Effector memory CD8-positive, alpha-beta T cell (primary cell): ENCODE data around the gene ME1.

Experiments
- ATAC-seq: fragments of 150-1000 bp; cut with Tn5 transposase; replicated peaks from 2 replicates; pipeline ENCODE4 v1.10.0; 2021; ENCODE audit warnings: mild to moderate bottlenecking, moderate library complexity
- DNase-seq, 3 experiments: peaks; one replicate each; pipeline ENCODE4 v3.0.0; 2021
- H3K27ac Mint-ChIP-seq, 2 donors: one replicate each; pipeline ENCODE4 v1.8.0; 2022; ENCODE audit warnings: mild to moderate bottlenecking in 2 of 2, mixed read lengths in 2 of 2, moderate library complexity in 2 of 2
- H3K27me3 Mint-ChIP-seq, 2 donors: one replicate each; pipeline ENCODE4 v1.8.0; 2022; ENCODE audit warnings: mixed read lengths in 2 of 2
- H3K36me3 Mint-ChIP-seq: one replicate; pipeline ENCODE4 v1.8.0; 2022; ENCODE audit warnings: mild to moderate bottlenecking, moderate library complexity, mixed read lengths; ENCODE audit not compliant: insufficient read depth
- H3K4me1 Mint-ChIP-seq, 2 donors: one replicate each; pipeline ENCODE4 v1.8.0; 2022; ENCODE audit warnings: low read depth in 2 of 2, mixed read lengths in 2 of 2
- H3K4me3 Mint-ChIP-seq, 2 donors: one replicate each; pipeline ENCODE4 v1.8.0; 2022; ENCODE audit warnings: mild to moderate bottlenecking in 2 of 2, mixed read lengths in 2 of 2, moderate library complexity in 2 of 2
- H3K9me3 Mint-ChIP-seq, 2 donors: one replicate each; pipeline ENCODE4 v1.8.0; 2022; ENCODE audit warnings: mixed read lengths in 2 of 2

Gene ME1

DNA sequence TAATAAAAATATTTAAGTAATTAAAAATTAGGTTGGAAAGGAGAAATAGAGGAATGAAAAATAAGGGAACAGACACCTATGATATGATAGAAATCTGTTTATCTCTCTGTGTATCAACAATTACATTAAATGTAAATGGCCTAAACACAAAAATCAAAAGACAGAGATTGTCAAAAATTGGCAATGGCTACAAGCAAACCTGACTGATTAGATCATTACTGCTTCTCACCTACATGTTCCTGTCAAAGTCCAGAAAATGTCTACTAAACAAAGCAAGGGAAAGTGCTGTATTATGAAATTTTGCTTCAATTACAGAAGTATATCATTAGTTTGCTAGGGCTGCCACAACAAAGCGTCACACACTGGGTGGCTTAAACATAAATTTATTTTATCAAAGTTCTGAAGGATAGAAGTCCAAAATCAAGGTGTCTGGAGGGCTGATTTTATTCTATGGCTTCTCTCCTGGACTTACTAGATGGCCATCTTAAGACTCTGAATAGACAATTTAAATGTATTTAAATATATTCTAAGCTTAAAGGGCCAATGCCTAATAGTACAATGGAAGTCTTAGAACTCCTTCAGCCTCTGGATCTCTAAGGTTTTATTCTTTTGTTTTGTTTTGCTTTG lies 6.3 kb downstream of the ME1 start:
- Mint-ChIP-seq H3K4me3 (no peak overlapping the region), H3K4me1 (no peaks in the 10 kb centered on the region), H3K9me3 (peaks cover 0 to 9% of the 10 kb centered on the region in 2 donors), H3K27ac (no peak overlapping the region), H3K27me3 (peaks cover 0 to under 1% of the 10 kb centered on the region in 2 donors), H3K36me3 (peaks cover 4% of the 10 kb centered on the region)
- ATAC-seq, result no peak
- DNase-seq, result no peak

- H3K4me1 Mint-ChIP-seq, result no peaks in the 10 kb centered on the region
- no peaks in the 10 kb centered on the region for H3K27me3 Mint-ChIP-seq
- H3K27ac Mint-ChIP-seq, result no peak overlapping the region
- peaks cover 4% of the 10 kb centered on the region for H3K36me3 Mint-ChIP-seq
- DNase-seq, result no peak
- ATAC-seq, result peak; percentile 41
- H3K9me3 Mint-ChIP-seq, result peaks cover 0 to 7% of the 10 kb centered on the region in 2 donors
- H3K4me3 Mint-ChIP-seq, result no peak overlapping the region
Observed at GRCh38 chr6:83417880-83418663, 12.8 kb downstream of the ME1 start.

- Mint-ChIP-seq H3K36me3 (no peaks in the 10 kb centered on the region), H3K27me3 (no peaks in the 10 kb centered on the region), H3K4me3 (no peak overlapping the region), H3K27ac (no peak overlapping the region), H3K9me3 (no peaks in the 10 kb centered on the region), H3K4me1 (no peaks in the 10 kb centered on the region)
- ATAC-seq (no peak), DNase-seq (no peak)
Observed at GRCh38 chr6:83413068-83413467, 17.8 kb downstream of the ME1 start.

GRCh38 chr6:83411731-83412130 lies 19.1 kb downstream of the ME1 start:
- H3K27ac Mint-ChIP-seq, result no peak overlapping the region
- no peaks in the 10 kb centered on the region for H3K4me1 Mint-ChIP-seq
- H3K27me3 Mint-ChIP-seq, result no peaks in the 10 kb centered on the region
- ATAC-seq (no peak), DNase-seq (no peak)
- H3K9me3 Mint-ChIP-seq, result no peaks in the 10 kb centered on the region
- H3K36me3 Mint-ChIP-seq, result no peaks in the 10 kb centered on the region
- no peak overlapping the region for H3K4me3 Mint-ChIP-seq

DNA sequence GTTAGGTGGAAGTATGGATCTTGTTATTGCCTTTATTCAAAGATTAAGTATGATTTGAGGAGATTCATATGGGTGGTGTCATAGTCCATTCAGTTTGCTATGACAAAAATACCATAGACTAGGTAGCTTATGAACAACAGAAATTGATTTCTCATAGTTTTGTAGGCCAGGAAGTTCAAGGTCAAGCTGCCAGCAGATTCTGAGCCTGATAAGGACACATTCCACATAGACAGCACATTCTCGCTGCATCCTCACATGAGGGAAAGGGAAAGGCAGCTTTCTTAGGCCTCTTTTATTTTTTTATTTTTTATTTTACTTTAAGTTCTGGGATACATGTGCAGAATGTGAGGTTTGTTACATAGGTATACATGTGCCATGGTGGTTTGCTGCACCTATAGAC lies 27.7 kb downstream of the ME1 start:
- Mint-ChIP-seq H3K27me3 (no peaks in the 10 kb centered on the region), H3K27ac (no peak overlapping the region), H3K4me3 (no peak overlapping the region), H3K36me3 (no peaks in the 10 kb centered on the region), H3K4me1 (no peaks in the 10 kb centered on the region), H3K9me3 (peaks cover 7 to 12% of the 10 kb centered on the region in 2 donors)
- ATAC-seq, result no peak
- DNase-seq, result no peak

DNA sequence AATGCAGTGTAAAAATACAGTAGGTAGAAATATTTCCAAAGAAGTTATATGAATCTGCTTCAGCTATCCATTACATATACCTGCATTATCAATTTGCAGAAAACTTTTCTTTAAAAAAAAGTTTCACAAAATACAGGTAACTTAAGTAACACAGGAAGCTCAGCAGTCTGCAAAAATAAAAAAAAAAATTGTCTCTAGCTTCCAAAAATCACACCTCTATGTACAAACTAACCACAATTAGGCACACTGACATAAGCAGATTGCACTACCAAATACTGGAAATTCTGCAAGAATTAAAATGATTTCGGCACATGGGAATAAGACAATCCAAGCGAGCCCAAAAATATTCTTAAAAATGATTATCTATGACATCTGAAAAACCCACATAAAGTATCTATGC lies 41.2 kb downstream of the ME1 start:
- Mint-ChIP-seq H3K27ac (no peak overlapping the region), H3K4me3 (peak overlapping the region in 1 of 2 donors; percentile 17), H3K9me3 (no peaks in the 10 kb centered on the region), H3K4me1 (peaks cover 0 to 9% of the 10 kb centered on the region in 2 donors), H3K27me3 (no peaks in the 10 kb centered on the region), H3K36me3 (no peaks in the 10 kb centered on the region)
- peak; percentile 87 for ATAC-seq
- no peak for DNase-seq

DNA sequence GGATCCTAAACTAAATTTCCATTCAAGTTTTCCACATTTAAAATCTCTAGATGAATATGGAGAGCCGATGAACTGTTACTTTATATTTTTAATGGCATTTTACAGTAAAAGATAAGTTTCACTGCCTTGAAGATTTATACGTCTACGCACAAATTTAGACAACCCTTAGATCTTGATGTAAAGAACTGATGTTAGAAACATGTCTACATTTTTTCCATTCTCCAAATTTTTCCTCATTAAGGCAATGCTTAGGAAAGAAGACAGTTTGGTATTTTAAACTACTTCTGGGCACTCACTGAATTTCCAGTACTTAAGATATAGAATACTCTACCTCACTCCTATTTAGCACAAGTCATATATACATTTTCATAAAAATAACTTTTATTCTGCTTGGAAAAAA lies 45.4 kb downstream of the ME1 start:
- Mint-ChIP-seq H3K27ac (peak overlapping the region in 1 of 2 donors; percentile 28), H3K9me3 (no peaks in the 10 kb centered on the region), H3K36me3 (no peaks in the 10 kb centered on the region), H3K4me1 (peaks cover 0 to 6% of the 10 kb centered on the region in 2 donors), H3K4me3 (no peak overlapping the region), H3K27me3 (no peaks in the 10 kb centered on the region)
- DNase-seq, result no peak
- no peak for ATAC-seq

- DNase-seq, result no peak
- Mint-ChIP-seq H3K4me3 (peak overlapping the region in 1 of 2 donors; percentile 36), H3K27me3 (no peaks in the 10 kb centered on the region), H3K36me3 (no peaks in the 10 kb centered on the region), H3K4me1 (peaks cover 0 to 6% of the 10 kb centered on the region in 2 donors), H3K27ac (peak overlapping the region in 1 of 2 donors; percentile 28), H3K9me3 (no peaks in the 10 kb centered on the region)
- peak; percentile 57 for ATAC-seq
Observed at GRCh38 chr6:83384751-83385150, 46.1 kb downstream of the ME1 start.

DNA sequence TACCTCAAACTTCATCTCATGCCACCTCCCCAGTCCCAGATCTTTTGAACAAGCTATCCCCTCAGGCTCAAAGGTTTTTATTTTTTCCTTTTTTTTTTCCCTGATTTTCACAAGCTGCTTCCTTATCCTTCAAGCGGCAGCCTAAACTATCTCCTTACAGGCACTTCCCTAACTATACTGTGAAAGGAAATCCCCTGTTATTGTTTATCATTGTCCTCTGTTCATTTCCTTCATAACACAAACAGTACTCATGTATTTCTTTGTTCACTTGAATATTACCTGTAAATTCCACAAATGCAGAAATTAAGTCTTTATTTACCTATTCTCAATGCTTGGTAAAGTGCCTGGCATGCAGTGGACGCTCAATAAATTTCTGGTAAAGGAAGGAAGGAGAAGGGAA lies 48.9 kb downstream of the ME1 start:
- DNase-seq (no peak), ATAC-seq (no peak)
- H3K4me3 Mint-ChIP-seq, result no peak overlapping the region

GRCh38 chr6:83378621-83379388 lies 52.0 kb downstream of the ME1 start:
- Mint-ChIP-seq H3K9me3 (no peaks in the 10 kb centered on the region), H3K27me3 (no peaks in the 10 kb centered on the region), H3K4me1 (no peaks in the 10 kb centered on the region), H3K27ac (no peak overlapping the region), H3K4me3 (no peak overlapping the region), H3K36me3 (no peaks in the 10 kb centered on the region)
- no peak for ATAC-seq
- no peak for DNase-seq

More for the DNA sequence above, 48.9 kb downstream of the ME1 start:
- H3K9me3 Mint-ChIP-seq, result no peaks in the 10 kb centered on the region
- H3K4me1 Mint-ChIP-seq, result peaks cover 0 to 6% of the 10 kb centered on the region in 2 donors
- no peaks in the 10 kb centered on the region for H3K27me3 Mint-ChIP-seq
- H3K27ac Mint-ChIP-seq, result no peak overlapping the region
- no peaks in the 10 kb centered on the region for H3K36me3 Mint-ChIP-seq

DNA sequence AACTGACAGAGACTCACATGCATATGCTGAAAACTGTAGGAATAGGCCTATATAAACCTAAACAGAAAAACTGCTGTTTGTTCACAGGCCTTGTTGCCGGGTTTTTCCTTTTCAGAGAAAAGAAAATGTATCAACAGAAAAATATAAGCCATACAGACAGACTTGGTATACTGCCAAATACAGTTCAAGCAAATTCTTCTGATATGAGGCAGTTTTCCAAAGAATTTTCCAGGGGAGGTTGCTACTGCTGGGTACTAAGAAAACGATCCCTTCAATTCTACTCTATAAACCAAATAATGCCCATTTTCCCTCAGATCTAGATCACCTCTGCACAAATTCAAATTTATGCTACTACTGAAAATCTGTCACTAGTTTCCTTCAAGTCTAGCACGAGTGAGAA lies 59.4 kb downstream of the ME1 start:
- H3K4me1 Mint-ChIP-seq, result no peaks in the 10 kb centered on the region
- no peak for DNase-seq
- no peaks in the 10 kb centered on the region for H3K27me3 Mint-ChIP-seq
- H3K4me3 Mint-ChIP-seq, result no peak overlapping the region
- H3K27ac Mint-ChIP-seq, result no peak overlapping the region
- ATAC-seq, result no peak
- no peaks in the 10 kb centered on the region for H3K9me3 Mint-ChIP-seq
- H3K36me3 Mint-ChIP-seq, result no peaks in the 10 kb centered on the region

DNA sequence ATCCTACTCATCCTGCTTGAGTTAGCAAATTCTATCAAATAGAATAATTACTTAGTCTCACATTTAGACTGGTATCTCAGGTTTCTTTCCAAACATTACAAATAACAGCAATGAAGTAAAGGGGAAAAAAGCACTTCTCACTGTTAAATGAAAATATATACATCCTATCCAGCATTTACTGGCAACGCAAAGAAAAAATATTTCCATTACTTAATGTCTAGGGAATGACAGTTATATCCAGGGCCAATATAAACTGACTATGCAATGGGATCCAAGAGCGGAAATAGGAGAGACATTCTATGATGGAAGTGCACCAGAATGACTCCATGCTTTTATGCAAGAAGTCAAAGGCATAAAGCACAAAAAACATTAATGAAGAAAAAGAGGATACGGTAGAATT lies 60.3 kb downstream of the ME1 start:
- DNase-seq, result no peak
- H3K27ac Mint-ChIP-seq, result no peak overlapping the region
- H3K4me3 Mint-ChIP-seq, result no peak overlapping the region
- no peaks in the 10 kb centered on the region for H3K4me1 Mint-ChIP-seq
- no peaks in the 10 kb centered on the region for H3K27me3 Mint-ChIP-seq
- H3K9me3 Mint-ChIP-seq, result no peaks in the 10 kb centered on the region
- no peaks in the 10 kb centered on the region for H3K36me3 Mint-ChIP-seq
- no peak for ATAC-seq

DNA sequence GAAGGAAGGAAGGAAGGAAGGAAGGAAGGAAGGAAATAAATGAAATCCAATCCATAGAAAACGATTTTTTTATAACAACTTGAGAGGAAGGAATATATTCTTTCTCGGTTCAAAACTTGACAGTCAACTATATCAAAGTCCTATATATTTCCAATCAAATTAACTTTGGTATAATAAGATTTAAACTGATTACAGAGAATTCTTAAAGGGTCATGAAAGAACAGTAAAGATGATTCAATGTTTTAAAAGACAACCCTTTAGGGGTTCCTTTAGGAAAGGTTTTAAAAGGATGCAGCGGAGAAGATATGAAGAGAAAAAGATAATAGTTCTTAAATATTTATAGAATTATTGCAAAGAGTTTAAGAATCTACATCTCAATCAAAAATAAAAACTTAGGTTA lies 61.2 kb downstream of the ME1 start:
- Mint-ChIP-seq H3K4me3 (no peak overlapping the region), H3K27me3 (no peaks in the 10 kb centered on the region), H3K4me1 (no peaks in the 10 kb centered on the region), H3K27ac (no peak overlapping the region), H3K9me3 (peaks cover 0 to 2% of the 10 kb centered on the region in 2 donors), H3K36me3 (no peaks in the 10 kb centered on the region)
- no peak for ATAC-seq
- DNase-seq, result no peak

DNA sequence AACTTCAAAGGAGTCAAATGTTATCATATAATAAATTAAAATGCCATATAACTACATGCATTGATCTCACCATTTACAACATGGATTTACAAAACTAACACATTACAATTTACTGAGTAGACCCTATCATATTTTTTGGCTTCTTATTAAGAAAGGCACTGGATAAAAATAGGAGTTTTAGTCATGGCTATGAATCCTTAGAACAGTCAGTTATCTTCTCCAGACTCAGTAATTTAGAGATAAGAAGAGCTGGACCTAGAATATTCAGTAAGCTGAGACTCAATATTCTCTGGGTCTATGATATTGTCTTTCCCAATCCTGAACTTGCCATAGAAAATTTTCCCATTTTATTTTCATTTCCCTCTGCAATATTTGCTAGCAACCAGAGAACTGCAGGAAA lies 62.3 kb downstream of the ME1 start:
- Mint-ChIP-seq H3K9me3 (peaks cover 0 to 2% of the 10 kb centered on the region in 2 donors), H3K27ac (no peak overlapping the region), H3K4me1 (no peaks in the 10 kb centered on the region), H3K27me3 (no peaks in the 10 kb centered on the region), H3K4me3 (no peak overlapping the region), H3K36me3 (no peaks in the 10 kb centered on the region)
- ATAC-seq (no peak), DNase-seq (no peak)
